GM21619 (cell line): ENCODE results near the gene MYBPHL.

Source experiments
- ATAC-seq: cut with Tn5 transposase; IDR thresholded peaks from one replicate; pipeline ENCODE4 v1.9.1; 2021; ENCODE audit not compliant: unreplicated experiment

MYBPHL gene

DNA sequence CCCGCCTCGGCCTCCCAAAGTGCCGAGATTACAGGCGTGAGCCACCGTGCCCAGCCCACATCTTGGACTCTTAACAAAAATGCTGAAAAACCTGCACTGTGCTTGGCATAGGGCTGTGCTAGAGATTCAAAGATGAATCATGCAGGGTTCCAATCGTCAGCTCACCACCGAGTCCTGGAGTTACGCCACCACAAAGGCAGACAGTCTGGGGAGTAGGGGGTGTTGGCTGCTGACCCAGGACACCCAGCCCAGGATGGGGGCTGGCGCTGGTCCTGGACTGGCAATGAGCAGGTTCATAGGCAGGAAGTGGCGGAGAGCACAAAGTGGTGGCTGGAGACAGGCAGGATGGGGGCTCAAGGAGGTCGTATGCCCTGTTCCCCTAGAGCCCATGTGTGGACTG lies 39.8 kb downstream of the MYBPHL start:
- ATAC-seq, result no peak

DNA sequence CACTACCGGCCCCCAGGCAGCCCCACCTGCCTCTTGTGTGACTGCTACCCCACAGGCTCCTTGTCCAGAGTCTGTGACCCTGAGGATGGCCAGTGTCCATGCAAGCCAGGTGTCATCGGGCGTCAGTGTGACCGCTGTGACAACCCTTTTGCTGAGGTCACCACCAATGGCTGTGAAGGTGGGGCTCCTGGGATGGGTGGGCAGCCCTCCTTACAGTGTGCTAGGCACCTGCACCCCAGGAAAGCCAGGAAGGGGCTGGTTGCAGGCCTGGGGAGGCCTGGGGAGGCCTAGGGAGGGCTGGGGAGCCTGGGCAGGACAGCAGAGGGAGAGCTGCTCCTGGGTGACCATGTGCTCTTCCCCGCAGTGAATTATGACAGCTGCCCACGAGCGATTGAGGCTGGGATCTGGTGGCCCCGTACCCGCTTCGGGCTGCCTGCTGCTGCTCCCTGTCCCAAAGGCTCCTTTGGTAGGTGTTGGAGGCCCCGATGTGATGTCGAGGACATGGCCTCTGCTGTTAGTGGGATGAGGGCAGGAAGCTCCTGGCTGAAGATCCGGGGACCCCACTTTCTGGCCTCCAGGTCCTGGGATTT lies 41.0 kb downstream of the MYBPHL start:
- ATAC-seq, result no peak

DNA sequence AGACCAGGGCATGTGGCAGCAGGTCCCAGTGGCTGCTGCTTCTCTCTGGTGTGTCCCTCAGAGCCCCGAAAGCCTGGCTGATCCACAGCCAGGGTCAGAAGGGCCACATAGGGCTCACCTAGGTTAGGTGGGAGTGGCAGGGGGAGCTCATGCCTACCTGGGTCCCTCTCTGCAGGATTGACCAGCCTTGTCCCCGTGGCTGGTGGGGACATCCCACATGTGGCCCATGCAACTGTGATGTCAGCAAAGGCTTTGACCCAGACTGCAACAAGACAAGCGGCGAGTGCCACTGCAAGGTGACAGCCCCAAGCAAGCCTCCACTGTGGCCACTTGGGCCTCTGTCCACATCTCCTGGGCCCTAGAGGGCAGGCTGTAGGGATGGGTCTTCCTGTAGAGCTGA lies 41.8 kb downstream of the MYBPHL start:
- no peak for ATAC-seq

DNA sequence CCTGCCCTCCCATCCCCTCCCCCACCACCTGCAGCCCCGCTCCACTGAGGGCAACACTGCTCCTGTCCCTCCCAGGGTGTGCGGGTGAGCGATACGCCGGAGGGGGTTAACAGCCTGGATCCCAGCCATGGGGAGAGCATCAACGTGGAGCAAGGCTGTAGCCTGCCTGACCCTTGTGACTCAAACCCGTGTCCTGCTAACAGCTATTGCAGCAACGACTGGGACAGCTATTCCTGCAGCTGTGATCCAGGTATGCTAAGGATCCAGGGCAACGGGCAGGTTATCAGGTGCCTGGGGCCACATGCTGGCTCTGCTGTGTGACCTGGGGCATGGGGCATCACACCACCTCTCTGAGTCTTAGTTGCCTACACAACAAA lies 42.4 kb downstream of the MYBPHL start:
- ATAC-seq, result no peak

GRCh38 chr1:109263597-109264378 lies 43.0 kb downstream of the MYBPHL start:
- no peak for ATAC-seq

- ATAC-seq, result no peak
These were observed 43.6 kb downstream of the MYBPHL start for GRCh38 chr1:109263234-109263596.

DNA sequence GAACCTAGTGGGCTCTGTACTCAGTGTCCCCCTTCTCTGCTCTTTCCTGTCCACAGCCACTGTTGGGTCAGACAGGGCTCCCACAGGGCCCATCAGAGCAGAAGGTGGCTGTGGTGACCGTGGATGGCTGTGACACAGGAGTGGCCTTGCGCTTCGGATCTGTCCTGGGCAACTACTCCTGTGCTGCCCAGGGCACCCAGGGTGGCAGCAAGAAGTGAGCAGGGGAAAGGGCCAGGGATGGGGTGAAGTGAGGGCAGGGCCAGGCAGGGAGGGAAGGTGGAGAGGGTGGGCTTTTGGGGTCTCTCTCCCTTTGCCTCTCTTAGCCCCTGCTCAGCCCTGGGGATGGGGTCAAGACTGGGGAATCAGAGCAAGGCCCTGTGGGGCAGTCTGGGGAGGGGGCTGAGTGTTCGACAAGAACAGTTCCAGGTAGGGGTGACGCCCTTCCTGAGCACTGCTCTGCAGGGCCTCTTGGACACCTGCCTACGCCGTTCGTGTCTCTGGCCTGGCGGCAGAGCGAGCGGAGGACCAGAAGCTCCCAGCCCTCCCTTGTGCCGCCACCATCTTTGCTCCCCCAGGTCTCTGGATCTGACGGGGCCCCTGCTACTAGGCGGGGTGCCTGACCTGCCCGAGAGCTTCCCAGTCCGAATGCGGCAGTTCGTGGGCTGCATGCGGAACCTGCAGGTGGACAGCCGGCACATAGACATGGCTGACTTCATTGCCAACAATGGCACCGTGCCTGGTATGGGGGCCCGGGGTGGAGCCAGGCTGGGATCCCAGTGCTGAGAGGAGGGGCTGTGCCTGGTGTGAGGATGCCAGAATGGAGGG lies 44.4 kb downstream of the MYBPHL start:
- ATAC-seq, result no peak

GRCh38 chr1:109261578-109261977 lies 45.2 kb downstream of the MYBPHL start:
- ATAC-seq, result no peak

- no peak for ATAC-seq
These were observed 45.8 kb downstream of the MYBPHL start for GRCh38 chr1:109261006-109261405.

DNA sequence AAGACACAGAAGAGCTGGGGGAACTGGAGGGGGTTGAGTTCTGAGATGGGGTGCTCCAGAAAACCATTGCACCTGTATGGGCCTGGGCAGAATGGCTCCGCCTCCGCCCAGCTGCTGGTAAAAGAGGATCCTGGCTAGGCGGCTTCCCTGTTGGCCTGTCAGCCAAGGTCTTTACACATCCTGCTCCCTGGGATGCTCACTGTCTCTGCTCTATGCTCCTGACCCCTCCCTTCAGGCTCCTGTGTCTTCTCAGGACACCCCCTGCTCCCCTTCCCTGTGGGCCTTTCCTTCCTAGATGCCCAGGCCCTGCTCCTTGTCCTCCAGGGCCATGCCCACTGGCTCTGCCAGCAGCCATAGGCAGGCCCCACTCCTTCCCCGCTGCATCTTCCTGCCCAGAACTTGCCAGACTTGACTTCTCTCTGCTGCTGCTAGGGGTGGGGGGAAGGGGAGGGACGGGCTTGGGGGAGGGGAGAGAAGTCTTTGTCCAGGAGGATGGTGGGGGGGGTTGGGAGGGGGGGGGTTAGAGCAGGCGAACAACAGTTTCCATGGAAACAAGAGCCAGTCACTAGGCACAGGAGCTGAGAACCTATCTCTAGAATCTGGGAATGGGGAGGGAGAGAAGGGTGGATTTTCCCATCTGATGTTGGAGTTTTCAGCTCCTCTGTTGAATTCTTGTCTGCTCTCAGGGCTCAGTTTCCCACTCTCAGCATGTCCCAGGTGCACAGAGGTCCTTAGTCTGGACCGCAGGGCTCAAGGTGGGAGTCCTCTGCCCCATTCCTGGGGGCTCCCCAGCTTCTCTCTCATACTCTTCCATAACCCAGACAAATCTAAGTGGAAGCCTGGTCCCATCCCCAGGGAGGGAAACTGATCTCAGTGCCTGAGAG lies 46.9 kb downstream of the MYBPHL start:
- no peak for ATAC-seq

DNA sequence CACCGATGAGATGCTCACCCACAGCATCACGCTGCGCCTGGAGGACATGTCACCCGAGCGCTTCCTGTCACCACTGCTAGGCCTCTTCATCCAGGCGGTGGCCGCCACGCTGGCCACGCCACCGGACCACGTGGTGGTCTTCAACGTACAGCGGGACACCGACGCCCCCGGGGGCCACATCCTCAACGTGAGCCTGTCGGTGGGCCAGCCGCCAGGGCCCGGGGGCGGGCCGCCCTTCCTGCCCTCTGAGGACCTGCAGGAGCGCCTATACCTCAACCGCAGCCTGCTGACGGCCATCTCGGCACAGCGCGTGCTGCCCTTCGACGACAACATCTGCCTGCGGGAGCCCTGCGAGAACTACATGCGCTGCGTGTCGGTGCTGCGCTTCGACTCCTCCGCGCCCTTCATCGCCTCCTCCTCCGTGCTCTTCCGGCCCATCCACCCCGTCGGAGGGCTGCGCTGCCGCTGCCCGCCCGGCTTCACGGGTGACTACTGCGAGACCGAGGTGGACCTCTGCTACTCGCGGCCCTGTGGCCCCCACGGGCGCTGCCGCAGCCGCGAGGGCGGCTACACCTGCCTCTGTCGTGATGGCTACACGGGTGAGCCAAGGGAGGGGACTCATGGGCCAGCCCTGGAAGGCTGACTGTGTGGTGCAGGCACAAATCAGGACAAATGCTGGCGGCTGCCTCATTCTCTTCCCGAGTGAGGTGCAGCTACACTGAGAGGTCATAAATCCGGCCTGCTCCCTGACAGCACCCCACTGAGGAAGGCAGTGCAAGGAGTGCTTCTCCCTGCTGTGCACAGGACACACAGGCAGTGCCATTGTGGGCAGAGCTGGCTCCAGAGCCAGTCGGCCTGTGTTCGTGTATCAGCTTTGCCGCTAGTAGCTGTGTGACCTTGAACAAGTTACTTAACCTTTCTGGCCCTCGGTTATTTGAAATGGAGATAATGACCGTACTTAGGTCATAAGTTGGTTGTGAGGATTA lies 48.0 kb downstream of the MYBPHL start:
- no peak for ATAC-seq

DNA sequence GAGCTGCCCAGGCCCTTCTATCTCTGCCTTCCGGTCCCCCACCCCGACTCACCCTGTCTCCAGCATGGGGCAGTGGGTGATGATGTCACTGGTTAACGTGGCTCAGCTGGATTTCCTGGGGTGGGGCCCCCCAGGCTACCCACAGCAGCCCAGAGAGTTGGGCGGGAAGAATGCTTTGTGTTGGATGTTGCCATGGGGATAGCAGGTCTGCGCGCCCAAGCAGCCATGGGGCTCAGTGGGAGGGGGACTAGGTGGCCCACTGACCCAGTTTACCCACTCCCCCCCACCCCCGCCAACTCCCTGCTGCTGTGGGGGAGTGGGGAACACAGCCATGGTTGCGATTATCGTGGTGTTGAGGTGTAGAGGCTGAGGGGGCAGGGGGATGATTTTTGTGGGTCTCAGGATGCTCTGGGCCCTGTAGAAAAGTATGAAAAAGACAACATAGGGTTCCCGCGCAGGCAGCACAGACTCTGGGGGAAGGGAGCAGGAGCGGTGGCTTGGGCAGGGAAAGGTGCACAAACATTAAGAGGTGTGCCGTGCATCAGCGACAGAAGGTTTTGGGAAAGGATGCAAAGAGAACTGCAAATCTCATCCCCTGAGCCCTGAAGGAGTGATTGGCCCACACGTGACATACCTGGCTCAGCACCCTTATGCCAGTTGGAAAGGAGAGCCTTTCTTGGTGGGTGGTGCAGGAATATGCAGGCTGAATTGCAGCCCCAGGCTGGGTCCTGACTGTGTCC lies 49.0 kb downstream of the MYBPHL start:
- ATAC-seq, result no peak

DNA sequence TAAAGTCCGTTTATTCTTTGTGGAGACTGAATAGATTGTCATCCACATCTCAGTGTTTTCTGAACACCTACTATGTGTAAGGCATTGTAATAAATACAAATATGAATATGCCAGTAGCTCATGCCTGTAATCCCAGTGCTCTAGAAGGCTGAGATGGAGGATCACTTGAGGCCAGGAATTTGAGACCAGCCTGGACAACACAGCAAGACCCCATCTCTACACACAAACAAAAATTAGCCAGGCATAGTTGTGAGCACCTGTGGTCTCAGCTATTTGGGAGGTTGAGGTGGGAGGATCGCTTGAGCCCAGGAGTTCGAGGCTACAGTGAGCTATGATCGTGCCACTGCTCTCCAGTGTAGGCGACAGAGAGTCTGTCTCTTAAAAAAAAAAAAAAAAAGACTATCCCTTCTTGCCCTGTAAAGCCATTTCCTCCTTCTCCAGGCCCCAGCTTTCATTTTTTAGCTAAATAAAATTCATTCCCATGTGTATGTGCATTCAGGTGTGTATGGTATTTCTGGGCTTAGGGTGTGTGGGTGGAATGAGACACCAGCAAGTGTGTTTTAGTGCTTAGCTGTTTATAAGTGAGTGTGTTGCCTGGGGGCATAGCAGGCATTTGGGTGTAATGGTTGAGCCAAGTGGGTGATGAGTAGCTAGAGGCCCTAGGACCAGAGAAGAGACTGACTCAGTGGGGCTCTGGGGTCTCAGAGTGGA lies 49.7 kb downstream of the MYBPHL start:
- ATAC-seq, result no peak

- ATAC-seq, result no peak
These were observed 50.7 kb downstream of the MYBPHL start for GRCh38 chr1:109256085-109256484.

GRCh38 chr1:109255678-109256077 lies 51.1 kb downstream of the MYBPHL start:
- no peak for ATAC-seq

GRCh38 chr1:109255097-109255651 lies 51.6 kb downstream of the MYBPHL start:
- no peak for ATAC-seq

DNA sequence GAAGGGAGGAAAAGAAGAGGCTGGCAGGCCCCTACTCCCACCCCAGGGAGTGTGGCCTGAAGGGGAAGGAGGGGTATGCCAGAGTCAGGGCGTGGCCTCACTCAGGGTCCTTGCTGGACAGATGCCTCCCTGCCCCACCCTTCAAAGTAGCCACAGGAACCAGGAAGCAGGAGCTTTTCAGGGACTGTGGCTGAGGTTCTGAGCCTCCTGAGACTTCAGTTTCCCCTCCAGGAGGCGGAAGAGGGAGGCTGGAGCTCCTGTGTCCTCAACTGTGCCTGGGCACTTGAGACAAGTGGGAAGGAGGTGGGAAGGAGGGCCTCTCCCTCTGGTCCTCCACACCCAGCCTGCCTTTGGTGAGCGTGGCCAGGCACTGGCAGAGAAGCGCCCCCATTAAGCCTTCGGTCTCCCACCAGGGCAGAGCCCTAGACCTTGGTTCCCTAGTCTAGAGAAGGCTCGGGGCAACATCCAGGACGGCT lies 52.2 kb downstream of the MYBPHL start:
- no peak for ATAC-seq
